Smooth muscle cell (in vitro differentiated cells): ENCODE results near the gene EHMT2. TPM values are rescaled to one million over a fixed set of nuclear protein-coding genes. Genes with fewer than 3 reads are reported as not detected.
A peak's percentile ranks its signal among the peaks of the same experiment; 100 is the strongest.

ENCODE experiments used
- DNase-seq: peaks from one replicate; lab custom pipeline; 2025; ENCODE audit not compliant: unreplicated experiment; lab: John Stamatoyannopoulos, UW
- H2AFZ ChIP-seq: fragments of 200-600 bp; sonication (generic); 2 replicates; pipeline ENCODE4 v1.6.0; 2016; ENCODE audit warnings: antibody characterized with exemption, low read depth, mild to moderate bottlenecking
- H3F3A ChIP-seq: fragments of 200-600 bp; sonication (generic); 2 replicates; pipeline ENCODE4 v1.6.0; 2017; ENCODE audit warnings: antibody characterized with exemption, low read depth
- H3K27ac ChIP-seq: fragments of 200-600 bp; sonication (generic); 2 replicates; pipeline ENCODE4 v1.5.1; 2016; ENCODE audit warnings: low read depth, mild to moderate bottlenecking
- H3K27me3 ChIP-seq: fragments of 200-600 bp; sonication (generic); 2 replicates; pipeline ENCODE4 v1.6.1; 2016; ENCODE audit warnings: low read depth, mild to moderate bottlenecking
- H3K36me3 ChIP-seq: fragments of 200-600 bp; sonication (generic); 2 replicates; pipeline ENCODE4 v1.5.1; 2016; ENCODE audit warnings: low read depth
- H3K4me1 ChIP-seq: fragments of 200-600 bp; sonication (generic); 2 replicates; pipeline ENCODE4 v1.5.1; 2016; ENCODE audit warnings: low read depth
- H3K4me2 ChIP-seq: fragments of 200-600 bp; sonication (generic); 2 replicates; pipeline ENCODE4 v1.6.0; 2016; ENCODE audit warnings: mild to moderate bottlenecking
- H3K4me3 ChIP-seq: fragments of 200-600 bp; sonication (generic); 2 replicates; pipeline ENCODE4 v1.5.1; 2016; ENCODE audit warnings: mild to moderate bottlenecking
- H3K79me2 ChIP-seq: fragments of 200-600 bp; sonication (generic); 2 replicates; pipeline ENCODE4 v1.6.0; 2016; ENCODE audit warnings: low read depth, mild to moderate bottlenecking
- H3K9ac ChIP-seq: fragments of 200-600 bp; sonication (generic); 2 replicates; pipeline ENCODE4 v1.6.0; 2016; ENCODE audit warnings: low read depth
- H3K9me3 ChIP-seq: fragments of 200-600 bp; sonication (generic); replicated peaks from 2 replicates; pipeline ENCODE4 v1.5.1; 2016; ENCODE audit warnings: low read depth
- H4K20me1 ChIP-seq: fragments of 200-600 bp; sonication (generic); 2 replicates; pipeline ENCODE4 v1.6.0; 2016; ENCODE audit warnings: low read depth
- CTCF ChIP-seq: fragments of 200-600 bp; sonication (generic); IDR thresholded peaks from 2 replicates; pipeline ENCODE4 v1.5.1; 2017; ENCODE audit warnings: borderline replicate concordance, mild to moderate bottlenecking, antibody characterized with exemption; ENCODE audit not compliant: insufficient read depth, poor library complexity, severe bottlenecking
- WGBS: methylation state at CpG from one replicate; pipeline ENCODE4 v1.1.7; 2016; ENCODE audit warnings: low lambda C conversion rate; 5-methylcytosine and 5-hydroxymethylcytosine counted together
- polyA plus RNA-seq: library from polyadenylated mRNA; unstranded; fragments of >200 nt; fragmentation: Nextera tagmentation; extraction: Ambion mirVana; gene quantifications from 2 replicates; pipeline ENCODE4 v1.2.1, GENCODE V29; 2016
- total RNA-seq: library from RNA; depleted of rRNA; stranded (reverse); fragments of >200 nt; gene quantifications from 2 replicates; pipeline ENCODE4 v1.2.3, GENCODE V29; 2014

The EHMT2 gene
- total and polyA plus RNA-seq, 2 experiments from 2014 or later, result 17.6 to 33.9 TPM

GRCh38 chr6:31861919-31862343 is 35.6 kb downstream of the EHMT2 start:
- peaks cover 3% of the 10 kb centered on the region for H3K36me3 ChIP-seq
- peak overlapping the region; percentile 80 for H3K4me3 ChIP-seq
- peak overlapping the region; percentile 91 for H3K9ac ChIP-seq
- no peak for DNase-seq
- H3K27ac ChIP-seq, result no peak overlapping the region
- peak overlapping the region; percentile 90 for H3K4me2 ChIP-seq
- H4K20me1 ChIP-seq, result no peaks in the 10 kb centered on the region
- whole genome bisulfite sequencing, result 53% methylated on average over 17 of the region's 17 CpGs
- TF ChIP-seq CTCF, result no peak
- H3K4me1 ChIP-seq, result peaks cover 11% of the 10 kb centered on the region
- H3F3A ChIP-seq, result no peaks in the 10 kb centered on the region
- no peak overlapping the region for H2AFZ ChIP-seq
- no peaks in the 10 kb centered on the region for H3K9me3 ChIP-seq
- H3K79me2 ChIP-seq, result peaks cover 10% of the 10 kb centered on the region
- no peaks in the 10 kb centered on the region for H3K27me3 ChIP-seq

GRCh38 chr6:31861150-31861549 is 36.3 kb downstream of the EHMT2 start:
- no peaks in the 10 kb centered on the region for H3F3A ChIP-seq
- peaks cover 10% of the 10 kb centered on the region for H3K79me2 ChIP-seq
- H3K27ac ChIP-seq, result no peak overlapping the region
- DNase-seq, result no peak
- H3K4me3 ChIP-seq, result peak overlapping the region; percentile 80
- no peak overlapping the region for H3K9ac ChIP-seq
- no peak overlapping the region for H3K4me2 ChIP-seq
- H2AFZ ChIP-seq, result no peak overlapping the region
- no peaks in the 10 kb centered on the region for H4K20me1 ChIP-seq
- H3K9me3 ChIP-seq, result no peaks in the 10 kb centered on the region
- WGBS, result 98% methylated on average over 7 of the region's 7 CpGs
- H3K27me3 ChIP-seq, result no peaks in the 10 kb centered on the region
- no peak for TF ChIP-seq CTCF
- peaks cover 3% of the 10 kb centered on the region for H3K36me3 ChIP-seq
- H3K4me1 ChIP-seq, result peaks cover 11% of the 10 kb centered on the region

GRCh38 chr6:31860349-31860748 is 37.1 kb downstream of the EHMT2 start:
- no peak overlapping the region for H3K9ac ChIP-seq
- no peak overlapping the region for H3K4me2 ChIP-seq
- H4K20me1 ChIP-seq, result no peaks in the 10 kb centered on the region
- H3K36me3 ChIP-seq, result peaks cover 3% of the 10 kb centered on the region
- H3K79me2 ChIP-seq, result peaks cover 10% of the 10 kb centered on the region
- no peaks in the 10 kb centered on the region for H3K9me3 ChIP-seq
- DNase-seq, result no peak
- no peaks in the 10 kb centered on the region for H3K27me3 ChIP-seq
- H3F3A ChIP-seq, result no peaks in the 10 kb centered on the region
- no peak overlapping the region for H2AFZ ChIP-seq
- H3K4me3 ChIP-seq, result no peak overlapping the region
- H3K27ac ChIP-seq, result no peak overlapping the region
- TF ChIP-seq CTCF, result no peak
- WGBS, result 99% methylated on average over 13 of the region's 13 CpGs
- peaks cover 11% of the 10 kb centered on the region for H3K4me1 ChIP-seq

- Histone ChIP-seq H3K79me2 (peaks cover 10% of the 10 kb centered on the region), H3K9me3 (no peaks in the 10 kb centered on the region), H3K27ac (no peak overlapping the region), H3K27me3 (no peaks in the 10 kb centered on the region), H3K4me1 (peaks cover 11% of the 10 kb centered on the region), H4K20me1 (no peaks in the 10 kb centered on the region), H3F3A (no peaks in the 10 kb centered on the region), H3K36me3 (peaks cover 3% of the 10 kb centered on the region), H3K9ac (no peak overlapping the region), H3K4me3 (no peak overlapping the region), H3K4me2 (no peak overlapping the region), H2AFZ (no peak overlapping the region)
- DNase-seq, result no peak
- 96% methylated on average over 11 of the region's 11 CpGs for WGBS
- TF ChIP-seq CTCF, result no peak
Observed at GRCh38 chr6:31859923-31860322, 37.6 kb downstream of the EHMT2 start.
